ENCODE measurements around the gene CABYR.

The CABYR gene, protein sequence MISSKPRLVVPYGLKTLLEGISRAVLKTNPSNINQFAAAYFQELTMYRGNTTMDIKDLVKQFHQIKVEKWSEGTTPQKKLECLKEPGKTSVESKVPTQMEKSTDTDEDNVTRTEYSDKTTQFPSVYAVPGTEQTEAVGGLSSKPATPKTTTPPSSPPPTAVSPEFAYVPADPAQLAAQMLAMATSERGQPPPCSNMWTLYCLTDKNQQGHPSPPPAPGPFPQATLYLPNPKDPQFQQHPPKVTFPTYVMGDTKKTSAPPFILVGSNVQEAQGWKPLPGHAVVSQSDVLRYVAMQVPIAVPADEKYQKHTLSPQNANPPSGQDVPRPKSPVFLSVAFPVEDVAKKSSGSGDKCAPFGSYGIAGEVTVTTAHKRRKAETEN

GRCh38 chr18:24138789-24139616 is at the start of gene CABYR:
Gene CABYR, plus strand, starts transcription at chr18:24139062. Its CDS starts 4,053 bp downstream, at chr18:24143115.
- peak in 1 of 2 experiments; percentile 77 for DNase-seq

DNA sequence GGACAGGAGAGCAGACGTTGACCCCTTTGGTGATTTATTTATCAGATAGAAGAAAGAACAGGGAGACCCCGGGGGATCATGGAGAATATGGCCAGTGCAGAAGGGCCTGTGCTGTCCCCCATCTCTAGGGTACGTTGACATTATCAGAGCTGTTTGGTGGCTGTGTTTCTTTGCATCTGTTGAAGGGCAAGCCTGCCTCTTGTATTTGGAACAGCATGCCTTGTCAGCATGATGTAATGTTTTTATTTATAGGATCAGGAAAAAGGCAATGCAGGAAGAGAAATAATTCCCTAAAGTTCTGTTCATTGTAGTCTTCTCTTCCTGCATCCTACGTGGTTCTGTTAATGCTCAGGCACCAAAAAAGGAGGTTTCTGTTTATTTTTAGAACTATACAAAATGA is 49.8 kb upstream of the CABYR start:
- DNase-seq: no peak

DNA sequence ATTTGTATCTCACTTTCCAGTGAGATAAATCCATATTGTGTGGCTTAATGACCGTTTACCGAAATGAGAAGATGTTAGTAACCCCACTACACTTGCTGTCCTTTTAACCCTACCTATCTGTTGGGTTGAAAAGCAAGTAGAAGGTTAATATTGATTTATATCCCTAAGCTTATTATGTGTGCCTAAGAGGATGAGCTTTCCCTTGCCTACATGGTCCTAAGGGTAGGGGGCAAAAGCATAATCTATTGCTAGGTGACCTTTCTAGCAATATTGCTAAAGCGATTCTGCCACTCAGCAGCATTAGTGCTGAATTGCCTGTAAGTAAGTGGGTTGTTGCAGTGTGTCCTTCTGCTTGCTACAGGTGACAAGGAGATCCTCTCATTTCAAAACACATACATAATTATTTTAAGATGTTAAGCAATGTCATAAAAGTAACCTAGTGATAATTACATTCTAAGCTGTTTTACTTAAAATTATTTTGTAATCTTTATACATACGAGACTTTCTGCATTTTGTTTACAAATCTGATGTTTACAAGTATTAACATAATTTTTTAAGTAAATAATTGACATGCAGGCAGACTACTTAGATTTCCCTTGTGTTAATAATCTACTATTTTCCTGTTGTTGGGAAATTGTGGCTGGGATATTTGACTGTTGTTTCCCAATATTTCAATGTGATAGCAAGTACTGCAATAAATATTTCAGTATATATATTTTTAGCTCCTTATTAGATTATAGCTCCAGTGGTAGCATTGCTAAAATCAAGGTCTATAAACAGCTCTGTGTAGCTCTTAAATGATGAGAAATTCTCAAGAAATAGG is 49.1 kb upstream of the CABYR start:
- no peak for DNase-seq

DNA sequence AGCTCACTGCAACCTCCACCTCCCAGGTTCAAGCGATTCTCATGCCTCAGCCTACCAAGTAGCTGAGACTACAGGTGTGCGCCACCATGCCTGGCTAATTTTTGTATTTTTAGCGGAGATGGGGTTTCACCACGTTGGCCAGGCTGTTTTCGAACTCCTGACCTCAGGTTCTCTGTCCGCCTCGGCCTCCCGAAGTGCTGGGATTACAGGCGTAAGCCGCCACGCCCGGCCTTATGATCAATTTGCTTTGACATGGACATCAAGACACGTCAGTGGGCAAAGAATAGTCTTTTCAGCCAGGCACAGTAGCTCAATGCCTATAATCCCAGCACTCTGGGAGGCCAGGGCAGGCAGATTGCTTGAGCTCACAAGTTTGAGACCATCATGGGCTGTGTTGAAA is 48.0 kb upstream of the CABYR start:
- DNase-seq: no peak

DNA sequence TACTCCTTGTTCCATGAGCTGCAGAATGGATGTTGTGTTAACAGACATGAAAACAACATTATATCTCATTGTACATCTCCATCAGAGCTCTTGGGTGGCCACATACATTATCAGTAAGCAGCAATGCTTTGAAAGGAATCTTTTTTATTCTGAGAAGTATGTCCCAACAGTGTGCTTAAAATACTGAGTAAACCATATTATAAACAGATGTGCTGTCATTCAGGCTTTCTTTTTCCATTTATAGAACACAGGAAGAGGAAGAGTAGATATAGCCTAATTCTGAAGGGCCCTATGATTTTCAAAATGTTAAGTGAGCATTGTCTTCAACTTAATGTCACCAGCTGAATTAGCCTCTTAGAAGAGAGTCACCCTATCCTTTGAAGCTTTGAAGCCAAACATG is 44.3 kb upstream of the CABYR start:
- no peak for DNase-seq

DNA sequence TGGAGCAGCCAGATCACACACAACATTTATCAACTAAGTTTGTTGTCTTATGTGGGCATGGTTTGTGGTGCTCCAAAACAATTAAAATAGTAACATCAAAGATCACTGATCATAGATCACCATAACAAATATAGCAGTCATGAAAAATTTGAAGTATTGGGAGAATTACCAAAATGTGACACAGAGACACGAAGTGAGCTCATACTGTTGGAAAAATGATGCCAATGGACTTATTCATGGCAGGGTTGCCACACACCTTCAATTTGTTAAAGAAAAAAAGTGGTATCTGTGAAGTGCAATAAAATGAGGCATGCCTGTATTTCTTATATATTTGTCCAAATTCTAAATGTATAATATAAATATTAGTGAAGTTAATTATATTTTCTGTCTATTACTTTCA is 42.9 kb upstream of the CABYR start:
- DNase-seq: no peak

GRCh38 chr18:24103320-24104021 is 35.4 kb upstream of the CABYR start:
- no peak for DNase-seq

DNA sequence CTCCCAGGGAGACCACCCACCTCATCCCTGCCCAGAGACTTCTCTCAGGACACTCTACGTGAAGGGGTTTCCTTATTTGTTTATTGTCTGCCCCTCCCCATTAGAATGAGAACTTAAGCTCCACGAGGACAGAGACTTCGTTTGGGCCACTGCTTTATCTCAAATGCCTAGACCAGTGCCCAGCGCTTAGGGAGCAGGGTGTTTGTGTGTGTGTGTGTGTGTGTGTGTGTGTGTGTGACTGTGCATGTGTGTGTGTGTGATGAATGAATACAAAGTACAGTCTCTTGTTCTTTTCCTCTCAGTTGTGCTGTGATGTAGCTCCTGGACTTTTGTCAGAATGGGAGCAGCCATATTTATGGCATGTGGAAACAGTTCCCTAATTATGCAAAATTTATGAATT is 34.4 kb upstream of the CABYR start:
- DNase-seq: no peak

GRCh38 chr18:24108641-24109040 is 30.2 kb upstream of the CABYR start:
- DNase-seq: no peak

GRCh38 chr18:24111936-24112335 is 26.9 kb upstream of the CABYR start:
- no peak for DNase-seq

- DNase-seq: no peak
Measured at GRCh38 chr18:24112464-24112863, 26.4 kb upstream of the CABYR start.

DNA sequence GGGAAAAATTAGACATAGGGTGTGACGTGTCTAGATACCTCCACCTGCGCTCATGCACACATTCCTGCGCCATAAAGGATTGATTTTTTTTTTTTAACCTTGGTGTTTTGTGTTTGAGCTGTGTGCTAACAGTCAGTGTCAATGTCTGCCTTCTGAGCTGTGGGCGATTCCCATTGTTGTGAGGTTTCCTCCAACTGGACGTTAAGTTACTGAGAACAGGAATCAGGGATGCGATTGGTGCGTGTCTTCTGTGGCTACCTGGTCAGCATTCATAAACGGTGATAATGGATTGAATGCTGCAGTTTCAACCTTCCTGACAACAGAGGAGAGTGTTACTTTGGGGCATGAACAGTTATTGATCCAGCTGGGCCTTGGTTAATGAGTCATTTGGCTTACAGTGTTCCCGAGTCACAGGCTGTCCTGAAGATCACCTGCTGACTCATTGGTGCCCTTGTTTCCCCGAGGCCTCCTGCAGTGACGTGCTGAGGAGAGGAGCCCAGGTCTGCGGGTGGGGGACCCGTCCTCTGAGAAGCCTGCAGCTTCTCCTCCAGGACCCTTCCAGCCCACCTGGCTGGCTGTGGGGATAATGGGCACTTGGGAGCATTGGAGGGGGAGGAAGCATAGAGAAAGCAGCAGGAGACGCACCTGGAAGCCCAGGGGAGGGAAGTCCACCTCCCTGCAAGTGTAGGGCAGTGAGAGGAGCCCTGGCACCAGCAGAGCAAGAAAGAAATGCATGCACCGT is 25.8 kb upstream of the CABYR start:
- no peak for DNase-seq

DNA sequence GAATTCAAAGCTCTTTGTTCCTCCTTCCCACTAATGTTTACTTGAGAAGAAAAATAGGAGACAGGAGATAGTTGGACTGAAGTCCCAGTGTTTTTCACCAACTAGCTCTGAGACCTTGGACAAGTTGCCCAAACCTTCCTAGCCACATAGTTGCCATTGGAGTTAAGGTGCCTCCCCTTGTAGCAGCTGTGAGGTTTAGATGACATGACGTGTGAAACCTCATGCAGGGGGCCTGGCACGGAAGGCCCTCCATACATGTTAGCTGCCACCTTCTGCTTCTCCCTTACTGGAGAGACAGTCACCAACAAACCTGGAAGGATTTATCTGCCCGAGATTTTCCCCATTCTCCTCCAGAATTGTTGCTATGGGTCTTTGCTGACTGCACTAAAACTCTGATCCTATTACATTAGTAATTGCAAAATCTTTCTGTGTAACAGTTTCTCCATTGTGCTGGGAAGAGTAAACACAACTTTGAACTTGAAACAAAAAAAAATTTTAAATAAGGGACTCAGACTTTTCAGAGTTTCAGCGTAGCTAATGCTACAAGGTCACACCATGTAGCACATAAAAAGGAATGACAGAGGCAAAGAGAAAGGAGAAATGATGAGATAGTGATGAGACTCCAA is 23.8 kb upstream of the CABYR start:
- DNase-seq: no peak

DNA sequence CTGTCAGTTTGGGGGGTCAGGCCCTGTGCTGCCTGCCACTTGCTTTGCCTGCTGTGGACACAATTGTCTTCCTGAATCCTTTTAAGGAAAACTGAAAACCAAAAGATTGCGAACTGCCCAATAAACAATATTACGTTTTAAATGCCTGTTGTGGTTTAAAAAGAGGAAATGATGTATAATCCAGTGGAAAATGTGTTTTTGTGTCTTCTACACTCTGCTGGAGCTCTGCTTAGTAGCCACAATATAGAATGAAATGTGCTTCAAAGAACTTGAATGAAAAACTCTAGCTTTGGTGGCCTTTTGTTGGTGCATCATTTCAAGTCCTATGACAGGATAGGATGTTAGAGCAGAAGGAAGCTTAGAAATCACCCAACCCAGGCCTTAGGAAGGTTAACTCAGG is 23.2 kb upstream of the CABYR start:
- no peak for DNase-seq

DNA sequence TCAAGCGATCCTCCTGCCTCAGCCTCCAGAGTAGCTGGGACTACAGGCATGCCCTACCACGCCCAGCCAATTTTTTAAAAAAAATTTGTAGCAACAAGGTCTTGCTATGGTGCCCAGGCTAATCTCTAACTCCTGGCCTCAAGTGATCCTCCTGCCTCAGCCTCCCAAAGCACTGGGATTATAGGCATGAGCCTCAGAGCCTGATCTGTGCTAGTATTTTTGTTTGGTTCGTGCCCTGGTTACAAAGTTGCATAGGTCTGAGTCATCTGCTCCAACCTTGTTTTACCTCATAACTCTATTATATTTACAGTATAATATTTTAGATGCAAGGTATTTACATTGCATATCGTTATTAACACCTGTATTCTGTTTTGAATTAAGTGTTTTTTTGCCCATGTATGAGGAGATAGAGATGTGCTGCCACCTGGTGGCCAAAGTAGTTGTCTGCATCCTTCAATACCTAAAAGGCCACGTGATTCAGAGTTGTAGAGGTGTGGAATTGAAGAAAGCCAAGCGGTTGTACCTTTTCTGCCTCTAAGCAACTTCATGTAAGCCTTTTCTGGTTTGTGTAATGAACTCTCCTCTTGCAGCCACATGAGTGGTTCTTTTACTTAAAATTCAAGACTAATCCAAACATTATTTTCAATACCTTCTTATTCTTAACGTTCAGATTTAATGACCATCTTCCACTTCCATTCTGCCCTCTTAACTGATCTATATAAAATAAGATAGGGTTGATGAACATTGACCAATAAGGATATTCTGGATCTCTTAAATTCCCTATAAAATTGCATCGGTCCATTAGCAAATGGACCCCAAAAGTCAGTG is 19.9 kb upstream of the CABYR start:
- peak; percentile 53 to 59 for DNase-seq

GRCh38 chr18:24120676-24121075 is 18.2 kb upstream of the CABYR start:
- DNase-seq: no peak

DNA sequence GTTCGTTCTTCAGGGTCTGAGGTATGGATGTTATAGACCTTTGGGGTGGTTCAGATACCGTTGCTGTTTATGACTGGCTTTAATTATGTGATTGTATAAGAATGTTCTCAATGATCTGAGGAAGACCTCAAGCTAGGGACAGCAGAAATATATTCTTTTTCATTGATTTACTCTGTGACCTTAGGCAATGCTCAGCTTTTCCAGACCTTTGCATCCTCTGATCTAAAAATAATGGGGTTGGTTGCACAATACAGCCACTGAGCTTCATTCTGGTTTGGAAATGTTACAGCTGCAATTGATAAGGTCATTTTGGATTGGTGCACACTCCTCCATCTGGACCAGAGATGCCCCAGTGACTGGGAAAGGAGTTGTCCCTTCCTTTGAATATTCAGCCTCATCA is 17.2 kb upstream of the CABYR start:
- no peak for DNase-seq

DNA sequence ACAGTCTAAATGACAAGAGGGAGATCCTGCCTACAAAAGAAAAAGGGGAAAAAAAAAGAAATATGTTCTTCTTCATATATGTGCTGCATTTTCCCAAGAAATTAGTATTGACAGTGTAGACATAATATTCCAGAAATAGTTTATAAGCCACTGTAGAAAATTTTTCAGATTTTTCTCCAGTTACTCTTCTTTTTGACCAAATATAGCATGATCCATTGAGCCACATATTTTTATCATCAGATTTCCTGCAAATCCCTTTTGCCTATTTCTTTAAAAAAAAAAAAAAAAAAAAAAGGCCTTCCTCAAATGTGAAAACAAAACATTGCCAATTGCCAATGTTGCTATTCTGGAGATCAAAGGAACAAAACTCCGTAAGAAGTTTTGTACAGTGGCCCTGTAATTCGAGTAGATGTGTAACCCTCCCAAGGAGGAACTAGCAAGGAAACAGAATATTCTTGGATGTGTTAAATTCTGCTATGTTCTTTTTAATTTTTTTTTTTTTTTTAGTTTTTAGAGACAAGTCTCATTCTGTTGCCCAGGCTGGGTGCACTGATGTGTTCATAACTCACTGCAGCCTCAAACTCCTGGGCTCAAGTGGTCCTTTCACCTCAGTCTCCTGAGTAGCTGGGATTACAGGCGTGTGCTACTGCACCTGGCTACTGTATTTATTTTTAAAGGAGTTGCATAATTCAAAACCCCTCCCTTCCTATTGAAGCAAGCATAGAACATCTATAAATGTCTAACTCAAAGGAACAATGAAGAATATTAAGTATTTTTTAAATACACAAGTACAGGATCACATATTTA is 12.5 kb upstream of the CABYR start:
- DNase-seq: no peak

DNA sequence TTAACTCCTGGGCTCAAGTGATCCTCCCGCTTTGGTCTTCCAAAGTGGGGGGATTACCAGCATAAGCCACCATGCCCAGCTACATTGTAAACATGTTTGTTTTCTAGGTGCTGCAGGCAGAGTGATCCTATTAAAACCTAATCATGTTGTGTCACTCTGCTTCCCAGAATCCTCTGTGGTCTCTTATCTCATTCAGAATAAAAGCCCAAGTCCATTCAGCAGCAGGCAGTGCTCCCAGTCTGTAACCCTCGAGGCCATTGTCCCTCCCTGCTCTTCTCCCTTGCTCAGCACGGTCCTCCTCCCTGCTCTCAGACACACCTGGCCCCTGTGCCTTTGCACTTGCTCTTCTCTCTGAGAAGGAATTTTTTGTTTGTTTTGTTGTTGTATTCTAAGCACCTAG is 11.1 kb upstream of the CABYR start:
- DNase-seq: no peak

- DNase-seq: no peak
Measured at GRCh38 chr18:24128700-24129099, 10.2 kb upstream of the CABYR start.
